Neural cell (in vitro differentiated cells): ENCODE measurements around the gene IDH3A.

Experiments used
- EP300 ChIP-seq: fragments of 450-650 bp; conservative IDR thresholded peaks from 2 replicates; pipeline ENCODE4 v1.6.1; 2014; ENCODE audit warnings: antibody characterized with exemption, mild to moderate bottlenecking, moderate library complexity; ENCODE audit not compliant: poor library complexity, severe bottlenecking
- POLR2AphosphoS5 ChIP-seq: IDR thresholded peaks from 2 replicates; pipeline ENCODE4 v1.6.1; 2012
- RAD21 ChIP-seq: fragments of 450-650 bp; conservative IDR thresholded peaks from 2 replicates; pipeline ENCODE4 v1.6.1; 2014; ENCODE audit warnings: antibody characterized with exemption, mild to moderate bottlenecking, moderate library complexity
- SMC3 ChIP-seq: fragments of 450-650 bp; conservative IDR thresholded peaks from 2 replicates; pipeline ENCODE4 v1.6.1; 2014; ENCODE audit warnings: antibody characterized with exemption, mild to moderate bottlenecking, moderate library complexity; ENCODE audit not compliant: poor library complexity
- TAF1 ChIP-seq: IDR thresholded peaks from 2 replicates; pipeline ENCODE4 v1.6.1; 2012; ENCODE audit warnings: low read depth
- TF ChIP-seq, protein P1 (sequence below): fragments of 450-650 bp; IDR thresholded peaks from 2 replicates; pipeline ENCODE4 v1.5.1; 2014; ENCODE audit warnings: antibody characterized with exemption, mild to moderate bottlenecking, moderate library complexity; ENCODE audit not compliant: poor library complexity, severe bottlenecking

DNA sequence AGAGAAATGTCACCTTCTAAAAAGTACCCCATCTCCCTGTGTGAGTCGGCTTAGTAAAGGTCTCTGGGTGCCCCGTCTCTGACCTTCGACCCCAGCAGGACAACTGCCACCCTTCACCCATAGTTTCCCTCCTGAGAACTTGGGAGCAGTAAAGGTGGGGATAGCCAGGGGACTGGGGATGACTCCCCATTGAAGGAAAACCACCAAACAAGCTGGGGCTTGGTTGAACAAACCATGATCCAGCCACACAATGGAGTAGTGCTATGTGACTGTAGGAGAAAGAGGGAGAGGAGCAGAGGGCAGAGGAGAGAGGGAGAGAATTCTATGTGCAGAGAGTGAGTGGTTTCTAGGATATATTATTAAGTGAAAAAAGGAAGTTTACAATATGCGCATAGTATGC, 33.7 kb downstream of the IDH3A start:
- TF ChIP-seq, protein P1, sequence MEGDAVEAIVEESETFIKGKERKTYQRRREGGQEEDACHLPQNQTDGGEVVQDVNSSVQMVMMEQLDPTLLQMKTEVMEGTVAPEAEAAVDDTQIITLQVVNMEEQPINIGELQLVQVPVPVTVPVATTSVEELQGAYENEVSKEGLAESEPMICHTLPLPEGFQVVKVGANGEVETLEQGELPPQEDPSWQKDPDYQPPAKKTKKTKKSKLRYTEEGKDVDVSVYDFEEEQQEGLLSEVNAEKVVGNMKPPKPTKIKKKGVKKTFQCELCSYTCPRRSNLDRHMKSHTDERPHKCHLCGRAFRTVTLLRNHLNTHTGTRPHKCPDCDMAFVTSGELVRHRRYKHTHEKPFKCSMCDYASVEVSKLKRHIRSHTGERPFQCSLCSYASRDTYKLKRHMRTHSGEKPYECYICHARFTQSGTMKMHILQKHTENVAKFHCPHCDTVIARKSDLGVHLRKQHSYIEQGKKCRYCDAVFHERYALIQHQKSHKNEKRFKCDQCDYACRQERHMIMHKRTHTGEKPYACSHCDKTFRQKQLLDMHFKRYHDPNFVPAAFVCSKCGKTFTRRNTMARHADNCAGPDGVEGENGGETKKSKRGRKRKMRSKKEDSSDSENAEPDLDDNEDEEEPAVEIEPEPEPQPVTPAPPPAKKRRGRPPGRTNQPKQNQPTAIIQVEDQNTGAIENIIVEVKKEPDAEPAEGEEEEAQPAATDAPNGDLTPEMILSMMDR: no peak
- TF ChIP-seq POLR2AphosphoS5 (no peak), SMC3 (no peak), TAF1 (no peak), RAD21 (no peak), EP300 (no peak)
